NCI-H460 (cell line): ENCODE results near the gene CFH. TPM values are rescaled to one million over a fixed set of nuclear protein-coding genes. Genes with fewer than 3 reads are reported as not detected.
"Not testable (repeated sequence)": the region's sequence is repeated elsewhere in the genome, so short reads cannot be mapped to it uniquely, and the experiment has no call there.

Source experiments
- DNase-seq: peaks from one replicate; pipeline ENCODE4 v3.0.0-alpha.2; 2016; ENCODE audit warnings: low read depth; ENCODE audit errors: extremely low read depth
- polyA plus RNA-seq: library from polyadenylated mRNA; depleted of rRNA; stranded (reverse); fragments of >200 nt; gene quantifications from 2 replicates; pipeline ENCODE4 v1.2.3, GENCODE V29; 2014; cell fraction: nucleus; rRNA removed
- total RNA-seq: library from RNA; depleted of rRNA; stranded (reverse); fragments of >200 nt; shearing (Covaris generic); gene quantifications from 2 replicates; pipeline ENCODE4 v1.2.3, GENCODE V29; 2014; rRNA removed

The CFH gene
- 68.8 and 75.6 TPM in 2 replicates for total RNA-seq
- 46.7 and 81.9 TPM in 2 replicates for polyA plus RNA-seq

- no peak for DNase-seq
Observed at GRCh38 chr1:196651637-196652215, at the start of gene CFH. Gene CFH, plus strand, starts transcription at chr1:196652043. Its CDS starts 75 bp downstream, at chr1:196652118.

- DNase-seq = no peak
Observed at GRCh38 chr1:196603651-196604050, 48.2 kb upstream of the CFH start.

GRCh38 chr1:196607981-196608380 lies 43.9 kb upstream of the CFH start:
- DNase-seq = no peak

- DNase-seq = peak; percentile 43
Observed at GRCh38 chr1:196608390-196609369, 43.2 kb upstream of the CFH start, which contains the start of gene KCNT2. Gene KCNT2, minus strand, starts transcription at chr1:196608440. Its CDS starts 131 bp downstream, at chr1:196608309.

- DNase-seq = no peak
Observed at GRCh38 chr1:196609370-196609737, 42.5 kb upstream of the CFH start.

GRCh38 chr1:196611873-196612272 lies 40.0 kb upstream of the CFH start:
- no peak for DNase-seq

GRCh38 chr1:196619721-196620120 lies 32.1 kb upstream of the CFH start:
- DNase-seq = no peak

GRCh38 chr1:196623079-196623478 lies 28.8 kb upstream of the CFH start:
- DNase-seq = no peak

- DNase-seq = no peak
Observed at GRCh38 chr1:196628838-196629237, 23.0 kb upstream of the CFH start.

- no peak for DNase-seq
Observed at GRCh38 chr1:196637606-196638005, 14.2 kb upstream of the CFH start.

- no peak for DNase-seq
Observed at GRCh38 chr1:196638466-196638865, 13.4 kb upstream of the CFH start.

- DNase-seq = not testable (repeated sequence)
Observed at GRCh38 chr1:196639291-196639690, 12.6 kb upstream of the CFH start.

GRCh38 chr1:196640976-196641375 lies 10.9 kb upstream of the CFH start:
- DNase-seq = no peak

- DNase-seq = no peak
Observed at GRCh38 chr1:196649990-196650389, 1.9 kb upstream of the CFH start.

GRCh38 chr1:196650403-196650802 lies 1.4 kb upstream of the CFH start:
- DNase-seq = no peak

- no peak for DNase-seq
Observed at GRCh38 chr1:196651079-196651478, 764 bp upstream of the CFH start.

- no peak for DNase-seq
Observed at GRCh38 chr1:196654271-196654670, 2.4 kb downstream of the CFH start.

- DNase-seq = no peak
Observed at GRCh38 chr1:196655071-196655470, 3.2 kb downstream of the CFH start.

- no peak for DNase-seq
Observed at GRCh38 chr1:196655494-196655893, 3.7 kb downstream of the CFH start.

- no peak for DNase-seq
Observed at GRCh38 chr1:196659471-196659870, 7.6 kb downstream of the CFH start.

GRCh38 chr1:196660272-196660671 lies 8.4 kb downstream of the CFH start:
- no peak for DNase-seq

- peak; percentile 44 for DNase-seq
Observed at GRCh38 chr1:196660852-196661251, 9.0 kb downstream of the CFH start.
